RPMI7951 (cell line): ENCODE measurements around the gene SLC35E4. TPM values are rescaled to one million over a fixed set of nuclear protein-coding genes. Genes with fewer than 3 reads are reported as not detected.

Experiments used
- DNase-seq: peaks from one replicate; pipeline ENCODE4 v3.0.0-alpha.2; 2012; ENCODE audit warnings: low read depth
- total RNA-seq: library from RNA; depleted of rRNA; stranded (reverse); fragments of >200 nt; shearing (Covaris generic); gene quantifications from 2 replicates; pipeline ENCODE4 v1.2.3, GENCODE V29; 2014; rRNA removed

SLC35E4 gene
- total RNA-seq, 1 experiment from 2014 or later = 8.2 TPM

- no peak for DNase-seq
These were observed 55.6 kb downstream of the SLC35E4 start for GRCh38 chr22:30691204-30691603.

DNA sequence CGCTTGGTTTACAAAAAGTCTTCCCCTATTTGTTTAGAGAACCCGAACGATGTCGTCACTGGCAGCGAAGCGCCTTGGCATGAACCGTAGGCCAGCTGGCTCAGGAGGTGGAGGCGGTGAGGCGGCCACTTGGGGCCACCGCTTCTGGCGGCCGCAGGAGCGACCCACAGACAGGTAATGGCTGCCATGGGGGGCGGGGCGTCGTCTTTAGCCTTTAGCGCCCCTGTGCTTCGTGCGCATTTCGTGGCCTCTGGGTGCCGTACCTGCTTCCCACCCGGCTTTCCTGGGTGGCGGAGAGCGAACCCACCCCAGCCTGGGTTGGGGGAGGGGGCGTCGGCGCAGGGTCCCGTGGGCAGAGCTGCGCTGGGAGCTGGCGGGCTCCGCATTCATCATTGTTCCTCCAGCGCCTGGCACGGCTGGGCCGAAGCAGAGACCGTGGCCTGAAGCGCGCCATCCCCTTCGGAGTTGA is 58.6 kb downstream of the SLC35E4 start:
- peak; percentile 12 for DNase-seq

DNA sequence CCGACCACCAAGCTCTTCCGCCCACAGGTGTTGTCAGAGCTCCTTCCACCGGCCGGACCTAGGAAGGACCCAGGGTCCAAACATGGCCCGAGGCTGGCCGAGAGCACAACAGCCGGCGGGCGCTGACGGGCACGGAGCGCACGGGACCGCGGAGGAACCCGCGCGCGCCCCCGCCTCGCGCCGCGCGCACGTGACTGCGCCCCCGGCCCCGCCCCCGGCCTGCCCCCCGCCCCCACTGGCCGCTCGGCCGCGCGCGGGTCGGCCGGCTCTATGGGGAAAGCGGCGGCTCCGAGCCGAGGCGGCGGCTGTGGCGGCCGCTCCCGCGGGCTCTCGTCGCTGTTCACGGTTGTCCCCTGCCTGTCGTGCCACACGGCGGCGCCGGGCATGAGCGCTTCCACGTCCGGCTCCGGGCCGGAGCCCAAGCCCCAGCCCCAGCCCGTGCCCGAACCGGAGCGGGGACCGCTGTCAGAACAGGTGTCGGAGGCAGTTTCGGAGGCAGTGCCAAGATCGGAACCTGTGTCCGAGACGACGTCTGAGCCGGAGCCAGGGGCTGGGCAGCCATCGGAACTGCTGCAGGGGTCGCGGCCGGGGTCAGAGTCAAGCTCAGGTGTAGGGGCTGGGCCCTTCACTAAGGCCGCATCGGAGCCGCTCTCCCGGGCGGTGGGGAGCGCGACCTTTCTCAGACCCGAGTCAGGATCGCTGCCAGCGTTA is 59.2 kb downstream of the SLC35E4 start, which contains the start of gene OSBP2:
OSBP2 (plus strand) TSS at position 235 of the 711 bp plus-strand sequence; CDS start at position 271, 36 bp downstream.
- peak; percentile 19 for DNase-seq

DNA sequence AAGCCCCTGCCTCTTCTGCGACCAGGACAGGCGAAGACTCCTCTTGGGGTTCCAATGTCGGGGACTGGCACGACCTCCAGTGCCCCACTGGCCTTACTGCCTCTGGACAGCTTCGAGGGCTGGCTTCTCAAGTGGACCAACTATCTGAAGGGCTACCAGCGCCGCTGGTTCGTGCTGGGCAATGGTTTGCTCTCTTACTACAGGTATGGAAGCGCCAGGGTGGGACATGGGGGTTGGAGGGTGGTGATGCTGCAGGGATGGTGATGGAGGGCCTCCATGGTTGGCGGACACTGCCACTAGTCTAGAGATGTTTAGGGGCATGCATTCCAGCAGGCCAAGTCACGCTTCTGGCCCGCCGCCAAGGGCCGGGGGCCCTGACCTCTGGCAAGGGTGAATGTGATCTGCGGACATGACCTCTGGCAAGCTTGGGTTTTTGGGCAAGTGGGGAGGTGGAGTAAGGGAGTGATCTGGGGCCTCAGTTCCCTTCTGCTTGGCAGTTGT is 59.8 kb downstream of the SLC35E4 start:
- DNase-seq = no peak

GRCh38 chr22:30695871-30696655 is 60.5 kb downstream of the SLC35E4 start:
- no peak for DNase-seq

Other genes with a start within 250 kb of the SLC35E4 start
- gene RNF215, start 248.4 kb upstream of the SLC35E4 start, total RNA-seq = 9.8 and 10.0 TPM in 2 replicates
- 9.7 and 15.3 TPM in 2 replicates for gene SEC14L2, start 238.8 kb upstream of the SLC35E4 start, total RNA-seq
- gene MTFP1, start 210.0 kb upstream of the SLC35E4 start, total RNA-seq = 40.4 and 66.1 TPM in 2 replicates
- not detected in 2 replicates for gene SEC14L3, start 163.8 kb upstream of the SLC35E4 start, total RNA-seq
- 0.29 and 0.48 TPM in 2 replicates for gene SEC14L4, start 130.1 kb upstream of the SLC35E4 start, total RNA-seq
- gene SEC14L6, start 89.0 kb upstream of the SLC35E4 start, total RNA-seq = not detected in 2 replicates
- gene GAL3ST1, start 61.1 kb upstream of the SLC35E4 start, total RNA-seq = not detected in 2 replicates
- 56.8 and 64.3 TPM in 2 replicates for gene PES1, start 43.9 kb upstream of the SLC35E4 start, total RNA-seq
- 11.7 and 15.4 TPM in 2 replicates for gene TCN2, start 28.6 kb upstream of the SLC35E4 start, total RNA-seq
- gene DUSP18, start 32.1 kb downstream of the SLC35E4 start, total RNA-seq = 4.8 and 5.1 TPM in 2 replicates
- gene OSBP2, start 59.1 kb downstream of the SLC35E4 start, total RNA-seq = 4.3 and 5.9 TPM in 2 replicates